HepG2 (cell line): ENCODE data around the gene TOM1L2. TPM values are rescaled to one million over a fixed set of nuclear protein-coding genes. Genes with fewer than 3 reads are reported as not detected.
A peak's percentile ranks its signal among the peaks of the same experiment; 100 is the strongest.

Experiments
- BCL6 ChIP-seq: IDR thresholded peaks from 2 replicates; pipeline ENCODE4 v1.6.1; 2016; ENCODE audit warnings: missing genetic modification reagents, missing compliant biosample characterization
- CERS6 ChIP-seq: sonication (generic); formaldehyde crosslinking; IDR thresholded peaks from 2 replicates; pipeline ENCODE4 v1.5.0; 2020; ENCODE audit warnings: missing genetic modification reagents
- NCOA2 ChIP-seq: sonication (generic); formaldehyde crosslinking; IDR thresholded peaks from 2 replicates; pipeline ENCODE4 v1.8.0; 2022; ENCODE audit warnings: inconsistent platforms
- U2AF2 ChIP-seq: fragments of 200-400 bp; formaldehyde crosslinking; IDR thresholded peaks from 2 replicates; pipeline ENCODE4 v1.6.1; 2017; ENCODE audit warnings: low read depth, mild to moderate bottlenecking, low read length
- XRCC5 ChIP-seq: fragments of 200-400 bp; formaldehyde crosslinking; optimal IDR thresholded peaks from 2 replicates; pipeline ENCODE3; 2017; ENCODE audit warnings: mild to moderate bottlenecking, low read length
- ZNF234 ChIP-seq: sonication (generic); formaldehyde crosslinking; conservative IDR thresholded peaks from 2 replicates; pipeline ENCODE4 v1.5.1; 2020; ENCODE audit warnings: mild to moderate bottlenecking, missing genetic modification reagents
- ZNF616 ChIP-seq: sonication (generic); formaldehyde crosslinking; IDR thresholded peaks from 2 replicates; pipeline ENCODE4 v1.5.0; 2020; ENCODE audit warnings: low read depth, mild to moderate bottlenecking, missing genetic modification reagents
- ZNF687 ChIP-seq: sonication (generic); formaldehyde crosslinking; IDR thresholded peaks from 2 replicates; pipeline ENCODE4 v1.5.1; 2020; ENCODE audit warnings: mild to moderate bottlenecking, missing genetic modification reagents, moderate library complexity
- ZSCAN30 ChIP-seq: sonication (generic); formaldehyde crosslinking; IDR thresholded peaks from 2 replicates; pipeline ENCODE4 v1.5.0; 2020; ENCODE audit warnings: mild to moderate bottlenecking, missing genetic modification reagents
- polyA plus RNA-seq, 8 experiments: library from polyadenylated mRNA; depleted of rRNA in 3 of 8; stranded (reverse) in 7 of 8; unstranded in 1 of 8; fragments of >200 nt; fragmentation: Illumina TruSeq in 4 of 8; extraction: Trizol in 4 of 8; gene quantifications; 2 replicates each; pipeline versions ENCODE4 v1.2.1 to v1.2.3, GENCODE V29; 2011 to 2016; ENCODE audit warnings: low read depth in 4 of 8, missing spikeins in 1 of 8, mixed read lengths in 1 of 8; ENCODE audit not compliant: insufficient read depth in 1 of 8
- total RNA-seq, 5 experiments: library from RNA; depleted of rRNA; stranded (reverse); fragments of >200 nt; fragmentation: Illumina TruSeq; extraction: Trizol; gene quantifications; 2 replicates each; pipeline ENCODE4 v1.2.3, GENCODE V29; 2016; ENCODE audit warnings: low read depth in 1 of 5
- TF ChIP-seq, protein P1 (sequence below): sonication (generic); formaldehyde crosslinking; IDR thresholded peaks from 2 replicates; pipeline ENCODE4 v1.5.0; 2020; ENCODE audit warnings: mild to moderate bottlenecking, missing genetic modification reagents
- TF ChIP-seq, protein P2 (sequence below): sonication (generic); formaldehyde crosslinking; IDR thresholded peaks from 2 replicates; pipeline ENCODE4 v1.5.0; 2020; ENCODE audit warnings: mild to moderate bottlenecking, missing genetic modification reagents, borderline replicate concordance

Gene TOM1L2
- total and polyA plus RNA-seq, 2 of the 13 experiments (the other 11 are each of a cell fraction or from before 2014, with no cell fraction given): 4.7 to 7.4 TPM

GRCh38 chr17:17819561-17819995 is 152.6 kb downstream of the TOM1L2 start (continued):
- TF ChIP-seq ZNF687 (CRISPR knock-in tag) (peak; percentile 60), XRCC5 (peak; percentile 35), ZNF616 (CRISPR knock-in tag) (no peak), ZNF234 (CRISPR knock-in tag) (no peak), U2AF2 (no peak), BCL6 (CRISPR knock-in tag) (no peak), CERS6 (no peak), ZSCAN30 (CRISPR knock-in tag) (no peak), NCOA2 (CRISPR knock-in tag) (no peak)
- TF ChIP-seq, protein P1, sequence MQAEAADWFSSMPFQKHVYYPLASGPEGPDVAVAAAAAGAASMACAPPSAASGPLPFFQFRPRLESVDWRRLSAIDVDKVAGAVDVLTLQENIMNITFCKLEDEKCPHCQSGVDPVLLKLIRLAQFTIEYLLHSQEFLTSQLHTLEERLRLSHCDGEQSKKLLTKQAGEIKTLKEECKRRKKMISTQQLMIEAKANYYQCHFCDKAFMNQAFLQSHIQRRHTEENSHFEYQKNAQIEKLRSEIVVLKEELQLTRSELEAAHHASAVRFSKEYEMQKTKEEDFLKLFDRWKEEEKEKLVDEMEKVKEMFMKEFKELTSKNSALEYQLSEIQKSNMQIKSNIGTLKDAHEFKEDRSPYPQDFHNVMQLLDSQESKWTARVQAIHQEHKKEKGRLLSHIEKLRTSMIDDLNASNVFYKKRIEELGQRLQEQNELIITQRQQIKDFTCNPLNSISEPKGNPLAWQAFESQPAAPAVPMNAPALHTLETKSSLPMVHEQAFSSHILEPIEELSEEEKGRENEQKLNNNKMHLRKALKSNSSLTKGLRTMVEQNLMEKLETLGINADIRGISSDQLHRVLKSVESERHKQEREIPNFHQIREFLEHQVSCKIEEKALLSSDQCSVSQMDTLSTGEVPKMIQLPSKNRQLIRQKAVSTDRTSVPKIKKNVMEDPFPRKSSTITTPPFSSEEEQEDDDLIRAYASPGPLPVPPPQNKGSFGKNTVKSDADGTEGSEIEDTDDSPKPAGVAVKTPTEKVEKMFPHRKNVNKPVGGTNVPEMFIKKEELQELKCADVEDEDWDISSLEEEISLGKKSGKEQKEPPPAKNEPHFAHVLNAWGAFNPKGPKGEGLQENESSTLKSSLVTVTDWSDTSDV: no peak
- TF ChIP-seq, protein P2, sequence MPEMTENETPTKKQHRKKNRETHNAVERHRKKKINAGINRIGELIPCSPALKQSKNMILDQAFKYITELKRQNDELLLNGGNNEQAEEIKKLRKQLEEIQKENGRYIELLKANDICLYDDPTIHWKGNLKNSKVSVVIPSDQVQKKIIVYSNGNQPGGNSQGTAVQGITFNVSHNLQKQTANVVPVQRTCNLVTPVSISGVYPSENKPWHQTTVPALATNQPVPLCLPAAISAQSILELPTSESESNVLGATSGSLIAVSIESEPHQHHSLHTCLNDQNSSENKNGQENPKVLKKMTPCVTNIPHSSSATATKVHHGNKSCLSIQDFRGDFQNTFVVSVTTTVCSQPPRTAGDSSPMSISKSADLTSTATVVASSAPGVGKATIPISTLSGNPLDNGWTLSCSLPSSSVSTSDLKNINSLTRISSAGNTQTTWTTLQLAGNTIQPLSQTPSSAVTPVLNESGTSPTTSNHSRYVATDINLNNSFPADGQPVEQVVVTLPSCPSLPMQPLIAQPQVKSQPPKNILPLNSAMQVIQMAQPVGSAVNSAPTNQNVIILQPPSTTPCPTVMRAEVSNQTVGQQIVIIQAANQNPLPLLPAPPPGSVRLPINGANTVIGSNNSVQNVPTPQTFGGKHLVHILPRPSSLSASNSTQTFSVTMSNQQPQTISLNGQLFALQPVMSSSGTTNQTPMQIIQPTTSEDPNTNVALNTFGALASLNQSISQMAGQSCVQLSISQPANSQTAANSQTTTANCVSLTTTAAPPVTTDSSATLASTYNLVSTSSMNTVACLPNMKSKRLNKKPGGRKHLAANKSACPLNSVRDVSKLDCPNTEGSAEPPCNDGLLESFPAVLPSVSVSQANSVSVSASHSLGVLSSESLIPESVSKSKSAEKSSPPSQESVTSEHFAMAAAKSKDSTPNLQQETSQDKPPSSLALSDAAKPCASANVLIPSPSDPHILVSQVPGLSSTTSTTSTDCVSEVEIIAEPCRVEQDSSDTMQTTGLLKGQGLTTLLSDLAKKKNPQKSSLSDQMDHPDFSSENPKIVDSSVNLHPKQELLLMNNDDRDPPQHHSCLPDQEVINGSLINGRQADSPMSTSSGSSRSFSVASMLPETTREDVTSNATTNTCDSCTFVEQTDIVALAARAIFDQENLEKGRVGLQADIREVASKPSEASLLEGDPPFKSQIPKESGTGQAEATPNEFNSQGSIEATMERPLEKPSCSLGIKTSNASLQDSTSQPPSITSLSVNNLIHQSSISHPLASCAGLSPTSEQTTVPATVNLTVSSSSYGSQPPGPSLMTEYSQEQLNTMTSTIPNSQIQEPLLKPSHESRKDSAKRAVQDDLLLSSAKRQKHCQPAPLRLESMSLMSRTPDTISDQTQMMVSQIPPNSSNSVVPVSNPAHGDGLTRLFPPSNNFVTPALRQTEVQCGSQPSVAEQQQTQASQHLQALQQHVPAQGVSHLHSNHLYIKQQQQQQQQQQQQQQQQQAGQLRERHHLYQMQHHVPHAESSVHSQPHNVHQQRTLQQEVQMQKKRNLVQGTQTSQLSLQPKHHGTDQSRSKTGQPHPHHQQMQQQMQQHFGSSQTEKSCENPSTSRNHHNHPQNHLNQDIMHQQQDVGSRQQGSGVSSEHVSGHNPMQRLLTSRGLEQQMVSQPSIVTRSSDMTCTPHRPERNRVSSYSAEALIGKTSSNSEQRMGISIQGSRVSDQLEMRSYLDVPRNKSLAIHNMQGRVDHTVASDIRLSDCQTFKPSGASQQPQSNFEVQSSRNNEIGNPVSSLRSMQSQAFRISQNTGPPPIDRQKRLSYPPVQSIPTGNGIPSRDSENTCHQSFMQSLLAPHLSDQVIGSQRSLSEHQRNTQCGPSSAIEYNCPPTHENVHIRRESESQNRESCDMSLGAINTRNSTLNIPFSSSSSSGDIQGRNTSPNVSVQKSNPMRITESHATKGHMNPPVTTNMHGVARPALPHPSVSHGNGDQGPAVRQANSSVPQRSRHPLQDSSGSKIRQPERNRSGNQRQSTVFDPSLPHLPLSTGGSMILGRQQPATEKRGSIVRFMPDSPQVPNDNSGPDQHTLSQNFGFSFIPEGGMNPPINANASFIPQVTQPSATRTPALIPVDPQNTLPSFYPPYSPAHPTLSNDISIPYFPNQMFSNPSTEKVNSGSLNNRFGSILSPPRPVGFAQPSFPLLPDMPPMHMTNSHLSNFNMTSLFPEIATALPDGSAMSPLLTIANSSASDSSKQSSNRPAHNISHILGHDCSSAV (CRISPR knock-in tag): no peak
